ENCODE measurements around the gene AFG1L.
"Not testable (repeated sequence)": the region's sequence is repeated elsewhere in the genome, so short reads cannot be mapped to it uniquely, and the experiment has no call there.

The AFG1L gene

DNA sequence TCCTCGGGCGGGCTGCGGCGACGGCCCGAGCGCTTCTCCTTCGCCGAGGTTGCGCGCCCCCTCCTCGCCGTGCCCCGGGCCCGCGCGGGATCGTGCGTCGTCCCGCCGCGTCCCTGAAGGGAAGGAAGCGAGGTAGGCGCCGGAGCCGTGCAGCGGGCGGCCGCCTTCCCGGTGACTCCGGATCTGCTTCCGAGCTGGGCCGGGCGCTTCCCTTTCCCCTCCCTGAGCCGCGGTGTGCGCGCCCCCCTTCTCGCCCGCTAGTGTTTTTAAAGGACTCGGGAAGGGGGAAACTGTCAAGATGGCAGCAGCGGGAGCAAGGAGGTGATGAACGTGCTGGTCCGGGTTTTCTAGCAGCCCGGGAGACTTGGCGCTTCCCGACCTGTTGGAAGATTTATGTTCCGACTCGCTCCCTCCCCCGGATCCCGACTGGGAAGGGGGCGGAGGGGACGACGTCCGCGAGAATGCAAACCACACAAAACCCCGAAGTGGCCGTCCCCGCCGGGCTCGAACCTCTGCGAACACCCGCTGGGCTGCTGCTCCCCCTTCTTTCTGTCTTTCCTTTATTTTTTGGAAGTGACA lies 265.1 kb downstream of the AFG1L start:
- TF ChIP-seq EZH2phosphoT487 (IDR thresholded peaks at IDR 0.05; ENCODE audit: low read depth) = no peak
- TF ChIP-seq, protein P1, sequence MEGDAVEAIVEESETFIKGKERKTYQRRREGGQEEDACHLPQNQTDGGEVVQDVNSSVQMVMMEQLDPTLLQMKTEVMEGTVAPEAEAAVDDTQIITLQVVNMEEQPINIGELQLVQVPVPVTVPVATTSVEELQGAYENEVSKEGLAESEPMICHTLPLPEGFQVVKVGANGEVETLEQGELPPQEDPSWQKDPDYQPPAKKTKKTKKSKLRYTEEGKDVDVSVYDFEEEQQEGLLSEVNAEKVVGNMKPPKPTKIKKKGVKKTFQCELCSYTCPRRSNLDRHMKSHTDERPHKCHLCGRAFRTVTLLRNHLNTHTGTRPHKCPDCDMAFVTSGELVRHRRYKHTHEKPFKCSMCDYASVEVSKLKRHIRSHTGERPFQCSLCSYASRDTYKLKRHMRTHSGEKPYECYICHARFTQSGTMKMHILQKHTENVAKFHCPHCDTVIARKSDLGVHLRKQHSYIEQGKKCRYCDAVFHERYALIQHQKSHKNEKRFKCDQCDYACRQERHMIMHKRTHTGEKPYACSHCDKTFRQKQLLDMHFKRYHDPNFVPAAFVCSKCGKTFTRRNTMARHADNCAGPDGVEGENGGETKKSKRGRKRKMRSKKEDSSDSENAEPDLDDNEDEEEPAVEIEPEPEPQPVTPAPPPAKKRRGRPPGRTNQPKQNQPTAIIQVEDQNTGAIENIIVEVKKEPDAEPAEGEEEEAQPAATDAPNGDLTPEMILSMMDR (IDR thresholded peaks at IDR 0.05; ENCODE audit: low read depth, low read length) = no peak
- Histone ChIP-seq H4K20me1 (ENCODE audit: insufficient read depth, low read length) (peaks cover 23% of the 10 kb centered on the region), H3K27ac (ENCODE audit: low read length) (no peak overlapping the region), H3K79me2 (ENCODE audit: low read length) (no peaks in the 10 kb centered on the region), H3K4me1 (ENCODE audit: low read length) (peaks cover 18% of the 10 kb centered on the region), H3K36me3 (replicated peaks; ENCODE audit: low read depth, low read length) (no peaks in the 10 kb centered on the region), H3K27me3 (ENCODE audit: low read depth, low read length) (peaks cover 30% of the 10 kb centered on the region), H3K4me3 (ENCODE audit: low read length) (peak overlapping the region; percentile 97), H3K4me2 (ENCODE audit: low read length) (peak overlapping the region; percentile 85), H3K9ac (ENCODE audit: low read length) (peak overlapping the region; percentile 61), H3K9me3 (ENCODE audit: insufficient read depth, low read length) (no peaks in the 10 kb centered on the region), H2AFZ (ENCODE audit: low read depth, low read length) (peak overlapping the region; percentile 40; the same call in 1 of the 2 replicates)

DNA sequence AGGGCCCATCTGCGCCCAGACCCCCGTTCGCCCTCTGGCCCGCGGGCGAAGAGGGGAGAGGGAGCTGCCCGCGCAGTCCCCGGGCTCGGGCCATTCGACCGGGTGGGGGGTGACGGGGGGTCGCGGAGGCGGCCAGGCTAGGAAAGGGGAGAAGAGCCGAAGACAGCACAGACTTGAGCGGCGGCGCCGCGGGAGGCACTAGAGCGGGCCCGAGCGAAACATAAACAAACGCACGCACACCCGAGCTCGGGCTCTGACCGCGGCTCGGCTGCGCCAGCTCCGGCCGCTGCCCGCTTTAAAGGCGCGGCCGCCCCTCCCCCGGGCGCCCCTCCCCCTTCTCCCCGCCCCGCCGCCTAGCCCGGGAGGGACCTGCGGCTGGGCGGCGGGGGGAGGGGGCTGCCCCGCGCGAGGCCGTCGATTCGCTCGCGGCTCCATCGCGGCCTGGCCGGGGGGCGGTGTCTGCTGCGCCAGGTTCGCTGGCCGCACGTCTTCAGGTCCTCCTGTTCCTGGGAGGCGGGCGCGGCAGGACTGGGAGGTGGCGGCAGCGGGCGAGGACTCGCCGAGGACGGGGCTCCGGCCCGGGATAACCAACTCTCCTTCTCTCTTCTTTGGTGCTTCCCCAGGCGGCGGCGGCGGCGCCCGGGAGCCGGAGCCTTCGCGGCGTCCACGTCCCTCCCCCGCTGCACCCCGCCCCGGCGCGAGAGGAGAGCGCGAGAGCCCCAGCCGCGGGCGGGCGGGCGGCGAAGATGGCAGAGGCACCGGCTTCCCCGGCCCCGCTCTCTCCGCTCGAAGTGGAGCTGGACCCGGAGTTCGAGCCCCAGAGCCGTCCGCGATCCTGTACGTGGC lies 265.8 kb downstream of the AFG1L start, which contains the start of gene FOXO3:
Gene FOXO3 (plus strand): TSS at position 455 of the 846 bp plus-strand sequence. CDS start 292 bp downstream, at position 747.
- peak within 1 kb of the TSS; percentile 61 for H3K9ac ChIP-seq (ENCODE audit: low read length)
- H3K27me3 ChIP-seq (ENCODE audit: low read depth, low read length) = peaks cover 25% of the 10 kb centered on the region
- H3K4me3 ChIP-seq (ENCODE audit: low read length) = peak within 1 kb of the TSS; percentile 97
- no peak within 1 kb of the TSS for H3K27ac ChIP-seq (ENCODE audit: low read length)
- TF ChIP-seq, protein P1 (IDR thresholded peaks at IDR 0.05; ENCODE audit: low read depth, low read length) = no peak
- TF ChIP-seq EZH2phosphoT487 (IDR thresholded peaks at IDR 0.05; ENCODE audit: low read depth) = no peak
- no peaks in the 10 kb centered on the region for H3K36me3 ChIP-seq (replicated peaks; ENCODE audit: low read depth, low read length)
- H4K20me1 ChIP-seq (ENCODE audit: insufficient read depth, low read length) = peaks cover 28% of the 10 kb centered on the region
- peaks cover 24% of the 10 kb centered on the region for H3K4me1 ChIP-seq (ENCODE audit: low read length)
- peak within 1 kb of the TSS; percentile 85 for H3K4me2 ChIP-seq (ENCODE audit: low read length)
- H3K9me3 ChIP-seq (ENCODE audit: insufficient read depth, low read length) = no peaks in the 10 kb centered on the region
- peak within 1 kb of the TSS; percentile 40; the same call in 1 of the 2 replicates for H2AFZ ChIP-seq (ENCODE audit: low read depth, low read length)
- no peaks in the 10 kb centered on the region for H3K79me2 ChIP-seq (ENCODE audit: low read length)

DNA sequence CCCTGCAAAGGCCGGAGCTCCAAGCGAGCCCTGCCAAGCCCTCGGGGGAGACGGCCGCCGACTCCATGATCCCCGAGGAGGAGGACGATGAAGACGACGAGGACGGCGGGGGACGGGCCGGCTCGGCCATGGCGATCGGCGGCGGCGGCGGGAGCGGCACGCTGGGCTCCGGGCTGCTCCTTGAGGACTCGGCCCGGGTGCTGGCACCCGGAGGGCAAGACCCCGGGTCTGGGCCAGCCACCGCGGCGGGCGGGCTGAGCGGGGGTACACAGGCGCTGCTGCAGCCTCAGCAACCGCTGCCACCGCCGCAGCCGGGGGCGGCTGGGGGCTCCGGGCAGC lies 266.4 kb downstream of the AFG1L start:
- not testable (repeated sequence) for H3K4me2 ChIP-seq (ENCODE audit: low read length); H3K36me3 ChIP-seq (replicated peaks; ENCODE audit: low read depth, low read length); H3K9me3 ChIP-seq (ENCODE audit: insufficient read depth, low read length); H2AFZ ChIP-seq (ENCODE audit: low read depth, low read length); H3K79me2 ChIP-seq (ENCODE audit: low read length); H3K27ac ChIP-seq (ENCODE audit: low read length); H3K9ac ChIP-seq (ENCODE audit: low read length); H3K4me3 ChIP-seq (ENCODE audit: low read length)
- Histone ChIP-seq H3K27me3 (ENCODE audit: low read depth, low read length) (peaks cover 26% of the 10 kb centered on the region), H4K20me1 (ENCODE audit: insufficient read depth, low read length) (peaks cover 33% of the 10 kb centered on the region), H3K4me1 (ENCODE audit: low read length) (peaks cover 30% of the 10 kb centered on the region)

DNA sequence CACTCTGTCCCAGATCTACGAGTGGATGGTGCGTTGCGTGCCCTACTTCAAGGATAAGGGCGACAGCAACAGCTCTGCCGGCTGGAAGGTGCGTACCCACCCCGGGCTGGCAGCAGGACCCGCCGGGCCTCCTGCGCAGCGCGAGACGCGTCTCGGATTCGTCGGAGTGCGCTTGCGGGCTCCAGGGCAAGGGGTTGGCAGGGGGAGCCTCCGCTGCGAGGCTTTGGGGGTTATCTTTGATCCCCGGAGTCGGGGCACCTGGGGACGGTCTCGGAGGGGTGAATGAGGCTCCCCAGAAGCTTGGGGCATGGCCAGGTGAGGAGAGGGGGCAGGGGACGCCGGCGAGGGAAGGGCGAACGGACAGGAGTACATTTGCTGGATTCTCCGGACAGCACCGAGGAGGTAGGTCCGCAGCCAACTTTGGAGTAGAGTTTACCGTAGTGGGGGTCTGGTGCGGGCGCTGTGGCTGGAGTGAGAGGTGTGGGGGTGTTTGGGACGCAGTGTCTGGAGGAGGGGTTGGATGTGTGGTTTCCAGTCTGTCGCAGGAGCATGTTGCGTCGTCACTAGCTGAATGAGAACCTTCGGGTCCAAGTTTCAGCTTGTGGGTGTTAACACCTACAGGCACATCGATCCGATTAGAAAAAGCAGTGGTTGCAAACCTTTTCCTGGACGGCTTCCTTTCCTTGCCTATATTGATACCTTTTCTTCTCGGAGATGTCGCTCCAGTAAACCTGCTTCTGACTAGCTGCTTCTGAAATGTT lies 267.1 kb downstream of the AFG1L start:
- Histone ChIP-seq H3K27ac (ENCODE audit: low read length) (no peak overlapping the region), H3K4me3 (ENCODE audit: low read length) (no peak overlapping the region), H3K36me3 (replicated peaks; ENCODE audit: low read depth, low read length) (no peaks in the 10 kb centered on the region), H3K4me2 (ENCODE audit: low read length) (no peak overlapping the region), H3K9me3 (ENCODE audit: insufficient read depth, low read length) (no peaks in the 10 kb centered on the region), H2AFZ (ENCODE audit: low read depth, low read length) (no peak overlapping the region), H3K79me2 (ENCODE audit: low read length) (no peaks in the 10 kb centered on the region), H3K27me3 (ENCODE audit: low read depth, low read length) (peaks cover 29% of the 10 kb centered on the region), H4K20me1 (ENCODE audit: insufficient read depth, low read length) (peaks cover 40% of the 10 kb centered on the region), H3K4me1 (ENCODE audit: low read length) (peaks cover 33% of the 10 kb centered on the region), H3K9ac (ENCODE audit: low read length) (no peak overlapping the region)
- TF ChIP-seq, protein P1 (IDR thresholded peaks at IDR 0.05; ENCODE audit: low read depth, low read length) = no peak
- no peak for TF ChIP-seq EZH2phosphoT487 (IDR thresholded peaks at IDR 0.05; ENCODE audit: low read depth)

All from OCI-LY3 (cell line).